A549 (cell line): Measurements from ENCODE around the gene MAB21L3. TPM values are rescaled to one million over a fixed set of nuclear protein-coding genes. Genes with fewer than 3 reads are reported as not detected.

Source experiments
- ATAC-seq, 2 experiments: fragments of 200-7000 bp in 1 of 2; fragments of >200 bp in 1 of 2; cut with Nextera tagmentation in 1 of 2; cut with Tn5 transposase in 1 of 2; 3 replicates each; pipeline versions ENCODE4 v1.8.0 to v1.9.1; 2018 to 2020; ENCODE audit warnings: mild to moderate bottlenecking in 1 of 2, moderate library complexity in 1 of 2
- CTCF ChIA-PET: fragments of 300-600 bp; sonication (Branson Sonifier 250); formaldehyde crosslinking; extraction: SDS; loops from one replicate; lab custom pipeline; 2021; ENCODE audit warnings: antibody characterized with exemption, inconsistent platforms; lab: Yijun Ruan, JAX
- POLR2A ChIA-PET: fragments of 350-600 bp; formaldehyde crosslinking; extraction: SDS; loops from one replicate; lab custom pipeline; 2021; ENCODE audit warnings: antibody characterized with exemption, inconsistent platforms; lab: Yijun Ruan, JAX
- DNase-seq, 2 experiments: peaks; one replicate each; pipeline versions ENCODE4 v3.0.0 to v3.0.0-alpha.2; 2011 to 2016; ENCODE audit warnings: low read depth in 1 of 2, low spot score in 1 of 2
- FAIRE-seq: peaks from 2 replicates; lab custom pipeline; 2011; peaks lifted over from hg19 to GRCh38; lab: Jason Lieb, UNC
- H3K27ac ChIP-seq, 2 experiments: fragments of >200 bp; sonication (Bioruptor Twin); formaldehyde crosslinking; 3 replicates each; pipeline ENCODE4 v1.5.1; 2016 to 2017
- H3K4me1 ChIP-seq: fragments of >200 bp; sonication (Bioruptor Twin); formaldehyde crosslinking; 3 replicates; pipeline ENCODE4 v1.6.1; 2016
- H3K4me2 ChIP-seq: fragments of >200 bp; sonication (Bioruptor Twin); formaldehyde crosslinking; 3 replicates; pipeline ENCODE4 v1.6.1; 2016
- H3K4me3 ChIP-seq: fragments of >200 bp; sonication (Bioruptor Twin); formaldehyde crosslinking; 3 replicates; pipeline ENCODE4 v1.5.1; 2016
- H3K9me3 ChIP-seq: fragments of >200 bp; sonication (Bioruptor Twin); formaldehyde crosslinking; 3 replicates; pipeline ENCODE4 v1.6.1; 2016
- CBX2 ChIP-seq: fragments of 200-600 bp; sonication (generic); IDR thresholded peaks from 2 replicates; pipeline ENCODE4 v1.6.1; 2016; ENCODE audit warnings: low read depth, mild to moderate bottlenecking, borderline replicate concordance
- CHD2 ChIP-seq: fragments of 150-350 bp; IDR thresholded peaks from 2 replicates; pipeline ENCODE4 v1.6.1; 2014; ENCODE audit warnings: low read length; ENCODE audit not compliant: partially characterized antibody
- EHF ChIP-seq: fragments of 250-450 bp; sonication (Bioruptor Pico); IDR thresholded peaks from 2 replicates; pipeline ENCODE4 v1.5.0; 2020; ENCODE audit warnings: mild to moderate bottlenecking
- ESRRA ChIP-seq: fragments of 150-350 bp; IDR thresholded peaks from 2 replicates; pipeline ENCODE4 v1.6.1; 2014; ENCODE audit warnings: mild to moderate bottlenecking, low read length, borderline replicate concordance
- FOSB ChIP-seq: fragments of 250-450 bp; sonication (Bioruptor Pico); IDR thresholded peaks from 2 replicates; pipeline ENCODE4 v1.5.0; 2020; ENCODE audit warnings: mild to moderate bottlenecking, moderate library complexity
- HOXA7 ChIP-seq: fragments of 250-450 bp; sonication (Bioruptor Pico); IDR thresholded peaks from 2 replicates; pipeline ENCODE4 v1.5.0; 2020; ENCODE audit warnings: mild to moderate bottlenecking, moderate library complexity
- MYC ChIP-seq: IDR thresholded peaks from 2 replicates; pipeline ENCODE4 v1.6.1; 2012; ENCODE audit warnings: mild to moderate bottlenecking, inconsistent platforms, low read length, improper control_type of control experiment, borderline replicate concordance
- NPAS2 ChIP-seq: fragments of 250-450 bp; sonication (Bioruptor Pico); IDR thresholded peaks from 2 replicates; pipeline ENCODE4 v1.8.0; 2022; ENCODE audit warnings: mild to moderate bottlenecking, moderate library complexity, borderline replicate concordance
- POLR2AphosphoS2 ChIP-seq: conservative IDR thresholded peaks from 2 replicates; pipeline ENCODE4 v1.6.1; 2012; ENCODE audit warnings: low read length, improper control_type of control experiment, inconsistent platforms
- RFX5 ChIP-seq: fragments of 450-650 bp; IDR thresholded peaks from 2 replicates; pipeline ENCODE4 v1.7.1; 2014; ENCODE audit warnings: antibody characterized with exemption, mild to moderate bottlenecking, moderate library complexity
- SMC3 ChIP-seq: fragments of >200 bp; sonication (Bioruptor Twin); formaldehyde crosslinking; IDR thresholded peaks from 3 replicates; pipeline ENCODE4 v1.6.1; 2018; ENCODE audit warnings: inconsistent platforms
- WGBS: methylation state at CpG from one replicate; pipeline ENCODE4 v1.1.6; 2017; ENCODE audit errors: missing lambda C conversion rate; 5-methylcytosine and 5-hydroxymethylcytosine counted together
- polyA plus RNA-seq, 4 experiments: library from polyadenylated mRNA; depleted of rRNA in 3 of 4; stranded (reverse); fragments of >200 nt; fragmentation: RNase III in 1 of 4; extraction: RNeasy Plus Mini Kit Qiagen cat#74134 plus additional on column Dnase treatment in 1 of 4; gene quantifications; 2 replicates in 3 of 4; 3 replicates in 1 of 4; pipeline ENCODE4 v1.2.3, GENCODE V29; 2011 to 2017
- TF ChIP-seq, protein P1 (sequence below): fragments of 200-600 bp; sonication (generic); IDR thresholded peaks from 2 replicates; pipeline ENCODE4 v1.6.1; 2016; ENCODE audit warnings: antibody characterized with exemption, mild to moderate bottlenecking, moderate library complexity
- TF ChIP-seq, protein P2 (sequence below): IDR thresholded peaks from 2 replicates; pipeline ENCODE4 v1.6.1; 2012
- TF ChIP-seq, protein P3 (sequence below): fragments of 450-650 bp; IDR thresholded peaks from 2 replicates; pipeline ENCODE4 v1.6.1; 2014; ENCODE audit warnings: antibody characterized with exemption
- TF ChIP-seq, protein P4 (sequence below): IDR thresholded peaks from 2 replicates; pipeline ENCODE4 v1.6.1; 2012
- TF ChIP-seq, protein P5 (sequence below): fragments of >200 bp; sonication (Bioruptor Twin); formaldehyde crosslinking; IDR thresholded peaks from 3 replicates; pipeline ENCODE4 v1.5.1; 2016
- TF ChIP-seq, protein P6 (sequence below): fragments of >200 bp; sonication (Bioruptor Twin); formaldehyde crosslinking; IDR thresholded peaks from 3 replicates; pipeline ENCODE4 v1.6.1; 2016

MAB21L3 gene
- polyA plus RNA-seq, 2 of the 4 experiments (the other 2 are of a cell fraction), result 0.03 to 0.09 TPM

DNA sequence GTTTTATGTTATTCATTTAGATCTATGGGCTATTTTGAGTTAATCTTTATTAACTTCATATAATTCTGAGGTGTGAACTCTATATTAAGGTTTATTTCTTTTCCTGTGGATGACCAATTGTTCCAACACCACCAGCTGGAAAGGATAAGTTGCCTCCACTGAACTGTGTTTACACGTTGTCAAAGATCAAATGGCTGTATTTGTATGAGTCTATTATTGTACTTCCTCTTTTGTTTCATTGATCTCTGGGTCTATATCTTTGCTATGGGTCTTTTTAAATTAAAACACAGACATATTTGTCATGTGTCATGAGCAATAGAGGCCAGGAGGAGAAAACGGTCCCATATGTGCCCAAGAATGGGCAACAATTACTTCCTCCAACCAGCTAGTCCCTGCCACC lies 5.2 kb upstream of the MAB21L3 start:
- 66% methylated on average over 2 of the region's 2 CpGs for WGBS
- ChIA-PET POLR2A (no interaction called here), CTCF (interaction anchor here (1.2 to 2.0 kb wide), 3 partner anchors 33 to 393 kb away, joined by 3 to 6 read pairs (median 4); no protein-coding TSS in a partner anchor)
- no peak overlapping the region for H3K27ac ChIP-seq
- DNase-seq, result no peak
- ATAC-seq, result no peak
- TF ChIP-seq CHD2, result no peak
- no peak for TF ChIP-seq EHF (CRISPR knock-in tag)
- TF ChIP-seq ESRRA, result no peak
- peaks cover 16% of the 10 kb centered on the region for H3K4me1 ChIP-seq
- no peaks in the 10 kb centered on the region for H3K9me3 ChIP-seq
- H3K4me3 ChIP-seq, result no peak overlapping the region
- no peak overlapping the region for H3K4me2 ChIP-seq
- FAIRE-seq, result no peak

DNA sequence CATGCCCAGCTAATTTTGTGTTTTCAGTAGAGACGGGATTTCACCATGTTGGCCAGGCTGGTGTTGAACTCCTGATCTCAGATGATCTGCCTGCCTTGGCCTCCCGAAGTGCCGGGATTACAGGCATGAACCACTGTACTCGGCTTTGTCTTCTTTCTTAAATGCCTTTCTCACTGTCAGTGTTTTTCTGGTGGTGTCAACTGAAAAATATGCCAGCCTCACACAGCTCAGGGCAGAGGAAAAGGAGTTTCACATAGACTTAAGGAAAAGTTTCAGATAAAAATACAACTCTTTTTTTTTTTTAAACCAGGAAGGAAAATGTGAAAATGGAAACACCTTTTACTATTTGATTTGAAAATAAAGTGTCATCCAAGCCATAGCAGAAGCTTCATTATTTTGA lies 4.6 kb upstream of the MAB21L3 start:
- ChIA-PET CTCF (interaction anchor here (1.2 to 2.0 kb wide), 3 partner anchors 32 to 392 kb away, joined by 3 to 6 read pairs (median 4); no protein-coding TSS in a partner anchor), POLR2A (no interaction called here)
- DNase-seq (no peak), ATAC-seq (no peak), FAIRE-seq (no peak)
- Histone ChIP-seq H3K4me2 (no peak overlapping the region), H3K4me3 (no peak overlapping the region), H3K27ac (no peak overlapping the region), H3K4me1 (peaks cover 23% of the 10 kb centered on the region), H3K9me3 (no peaks in the 10 kb centered on the region)
- no peak for TF ChIP-seq SMC3
- TF ChIP-seq, protein P1, sequence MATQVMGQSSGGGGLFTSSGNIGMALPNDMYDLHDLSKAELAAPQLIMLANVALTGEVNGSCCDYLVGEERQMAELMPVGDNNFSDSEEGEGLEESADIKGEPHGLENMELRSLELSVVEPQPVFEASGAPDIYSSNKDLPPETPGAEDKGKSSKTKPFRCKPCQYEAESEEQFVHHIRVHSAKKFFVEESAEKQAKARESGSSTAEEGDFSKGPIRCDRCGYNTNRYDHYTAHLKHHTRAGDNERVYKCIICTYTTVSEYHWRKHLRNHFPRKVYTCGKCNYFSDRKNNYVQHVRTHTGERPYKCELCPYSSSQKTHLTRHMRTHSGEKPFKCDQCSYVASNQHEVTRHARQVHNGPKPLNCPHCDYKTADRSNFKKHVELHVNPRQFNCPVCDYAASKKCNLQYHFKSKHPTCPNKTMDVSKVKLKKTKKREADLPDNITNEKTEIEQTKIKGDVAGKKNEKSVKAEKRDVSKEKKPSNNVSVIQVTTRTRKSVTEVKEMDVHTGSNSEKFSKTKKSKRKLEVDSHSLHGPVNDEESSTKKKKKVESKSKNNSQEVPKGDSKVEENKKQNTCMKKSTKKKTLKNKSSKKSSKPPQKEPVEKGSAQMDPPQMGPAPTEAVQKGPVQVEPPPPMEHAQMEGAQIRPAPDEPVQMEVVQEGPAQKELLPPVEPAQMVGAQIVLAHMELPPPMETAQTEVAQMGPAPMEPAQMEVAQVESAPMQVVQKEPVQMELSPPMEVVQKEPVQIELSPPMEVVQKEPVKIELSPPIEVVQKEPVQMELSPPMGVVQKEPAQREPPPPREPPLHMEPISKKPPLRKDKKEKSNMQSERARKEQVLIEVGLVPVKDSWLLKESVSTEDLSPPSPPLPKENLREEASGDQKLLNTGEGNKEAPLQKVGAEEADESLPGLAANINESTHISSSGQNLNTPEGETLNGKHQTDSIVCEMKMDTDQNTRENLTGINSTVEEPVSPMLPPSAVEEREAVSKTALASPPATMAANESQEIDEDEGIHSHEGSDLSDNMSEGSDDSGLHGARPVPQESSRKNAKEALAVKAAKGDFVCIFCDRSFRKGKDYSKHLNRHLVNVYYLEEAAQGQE, result no peak
- TF ChIP-seq, protein P2, sequence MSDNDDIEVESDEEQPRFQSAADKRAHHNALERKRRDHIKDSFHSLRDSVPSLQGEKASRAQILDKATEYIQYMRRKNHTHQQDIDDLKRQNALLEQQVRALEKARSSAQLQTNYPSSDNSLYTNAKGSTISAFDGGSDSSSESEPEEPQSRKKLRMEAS, result no peak
- no peak for TF ChIP-seq MYC
- TF ChIP-seq CBX2, result no peak
- no peak for TF ChIP-seq EHF (CRISPR knock-in tag)
- no peak for TF ChIP-seq RFX5
- TF ChIP-seq, protein P3, sequence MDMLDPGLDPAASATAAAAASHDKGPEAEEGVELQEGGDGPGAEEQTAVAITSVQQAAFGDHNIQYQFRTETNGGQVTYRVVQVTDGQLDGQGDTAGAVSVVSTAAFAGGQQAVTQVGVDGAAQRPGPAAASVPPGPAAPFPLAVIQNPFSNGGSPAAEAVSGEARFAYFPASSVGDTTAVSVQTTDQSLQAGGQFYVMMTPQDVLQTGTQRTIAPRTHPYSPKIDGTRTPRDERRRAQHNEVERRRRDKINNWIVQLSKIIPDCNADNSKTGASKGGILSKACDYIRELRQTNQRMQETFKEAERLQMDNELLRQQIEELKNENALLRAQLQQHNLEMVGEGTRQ, result no peak
- TF ChIP-seq, protein P4, sequence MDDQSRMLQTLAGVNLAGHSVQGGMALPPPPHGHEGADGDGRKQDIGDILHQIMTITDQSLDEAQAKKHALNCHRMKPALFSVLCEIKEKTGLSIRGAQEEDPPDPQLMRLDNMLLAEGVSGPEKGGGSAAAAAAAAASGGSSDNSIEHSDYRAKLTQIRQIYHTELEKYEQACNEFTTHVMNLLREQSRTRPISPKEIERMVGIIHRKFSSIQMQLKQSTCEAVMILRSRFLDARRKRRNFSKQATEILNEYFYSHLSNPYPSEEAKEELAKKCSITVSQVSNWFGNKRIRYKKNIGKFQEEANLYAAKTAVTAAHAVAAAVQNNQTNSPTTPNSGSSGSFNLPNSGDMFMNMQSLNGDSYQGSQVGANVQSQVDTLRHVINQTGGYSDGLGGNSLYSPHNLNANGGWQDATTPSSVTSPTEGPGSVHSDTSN, result no peak
- TF ChIP-seq, protein P5, sequence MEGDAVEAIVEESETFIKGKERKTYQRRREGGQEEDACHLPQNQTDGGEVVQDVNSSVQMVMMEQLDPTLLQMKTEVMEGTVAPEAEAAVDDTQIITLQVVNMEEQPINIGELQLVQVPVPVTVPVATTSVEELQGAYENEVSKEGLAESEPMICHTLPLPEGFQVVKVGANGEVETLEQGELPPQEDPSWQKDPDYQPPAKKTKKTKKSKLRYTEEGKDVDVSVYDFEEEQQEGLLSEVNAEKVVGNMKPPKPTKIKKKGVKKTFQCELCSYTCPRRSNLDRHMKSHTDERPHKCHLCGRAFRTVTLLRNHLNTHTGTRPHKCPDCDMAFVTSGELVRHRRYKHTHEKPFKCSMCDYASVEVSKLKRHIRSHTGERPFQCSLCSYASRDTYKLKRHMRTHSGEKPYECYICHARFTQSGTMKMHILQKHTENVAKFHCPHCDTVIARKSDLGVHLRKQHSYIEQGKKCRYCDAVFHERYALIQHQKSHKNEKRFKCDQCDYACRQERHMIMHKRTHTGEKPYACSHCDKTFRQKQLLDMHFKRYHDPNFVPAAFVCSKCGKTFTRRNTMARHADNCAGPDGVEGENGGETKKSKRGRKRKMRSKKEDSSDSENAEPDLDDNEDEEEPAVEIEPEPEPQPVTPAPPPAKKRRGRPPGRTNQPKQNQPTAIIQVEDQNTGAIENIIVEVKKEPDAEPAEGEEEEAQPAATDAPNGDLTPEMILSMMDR, result no peak
- TF ChIP-seq FOSB (CRISPR knock-in tag), result no peak
- WGBS, result 90% methylated on average over 4 of the region's 4 CpGs

DNA sequence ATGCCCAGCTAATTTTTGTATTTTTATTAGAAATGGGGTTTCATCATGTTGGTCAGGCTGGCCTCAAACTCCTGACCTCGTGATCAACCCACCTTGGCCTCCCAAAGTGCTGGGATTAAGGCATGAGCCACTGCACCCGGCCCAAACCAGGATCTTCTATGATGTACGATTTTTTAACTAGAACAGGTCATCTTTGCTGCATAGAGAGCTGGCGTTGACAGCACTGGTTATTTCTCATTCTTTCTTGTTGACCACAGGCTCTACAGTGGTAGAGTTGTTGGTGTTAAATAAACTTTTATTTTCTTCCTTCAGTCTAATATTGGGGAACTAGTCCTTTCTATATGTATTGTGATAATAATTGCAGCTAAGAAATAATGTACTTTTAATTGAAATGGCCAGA lies 3.8 kb upstream of the MAB21L3 start:
- ChIA-PET POLR2A (no interaction called here), CTCF (interaction anchor here (1.2 to 2.0 kb wide), 3 partner anchors 32 to 392 kb away, joined by 3 to 6 read pairs (median 5); no protein-coding TSS in a partner anchor)
- no peak overlapping the region for H3K4me2 ChIP-seq
- no peak for ATAC-seq
- TF ChIP-seq, protein P6, sequence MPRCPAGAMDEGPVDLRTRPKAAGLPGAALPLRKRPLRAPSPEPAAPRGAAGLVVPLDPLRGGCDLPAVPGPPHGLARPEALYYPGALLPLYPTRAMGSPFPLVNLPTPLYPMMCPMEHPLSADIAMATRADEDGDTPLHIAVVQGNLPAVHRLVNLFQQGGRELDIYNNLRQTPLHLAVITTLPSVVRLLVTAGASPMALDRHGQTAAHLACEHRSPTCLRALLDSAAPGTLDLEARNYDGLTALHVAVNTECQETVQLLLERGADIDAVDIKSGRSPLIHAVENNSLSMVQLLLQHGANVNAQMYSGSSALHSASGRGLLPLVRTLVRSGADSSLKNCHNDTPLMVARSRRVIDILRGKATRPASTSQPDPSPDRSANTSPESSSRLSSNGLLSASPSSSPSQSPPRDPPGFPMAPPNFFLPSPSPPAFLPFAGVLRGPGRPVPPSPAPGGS, result no peak
- TF ChIP-seq HOXA7 (no peak), CHD2 (no peak), NPAS2 (CRISPR knock-in tag) (no peak), POLR2AphosphoS2 (no peak)
- no peak for DNase-seq
- H3K27ac ChIP-seq, result no peak overlapping the region
- 72% methylated on average over 4 of the region's 4 CpGs for WGBS
- peaks cover 28% of the 10 kb centered on the region for H3K4me1 ChIP-seq
- H3K4me3 ChIP-seq, result no peak overlapping the region
- FAIRE-seq, result no peak
- H3K9me3 ChIP-seq, result no peaks in the 10 kb centered on the region
